Gastroesophageal sphincter (tissue), 3 donors: ENCODE measurements around the gene ALDH18A1.

Experiments used
- CTCF ChIP-seq, 4 experiments: fragments of 200-600 bp in 2 of 4; fragments of 450-650 bp in 2 of 4; sonication (generic) in 1 of 4; IDR thresholded peaks; one replicate each; pipeline ENCODE4 v1.5.1; 2017 to 2019; ENCODE audit warnings: antibody characterized with exemption in 4 of 4, mild to moderate bottlenecking in 2 of 4, moderate library complexity in 2 of 4
- POLR2AphosphoS5 ChIP-seq: sonication (generic); formaldehyde crosslinking; IDR thresholded peaks from one replicate; pipeline ENCODE4 v1.6.1; 2017; ENCODE audit warnings: antibody characterized with exemption

- TF ChIP-seq CTCF (IDR thresholded peaks at IDR 0.05) (no peak), POLR2AphosphoS5 (no peak)
Measured at GRCh38 chr10:95644901-95645300, 11.6 kb downstream of the ALDH18A1 start.
